ENCODE data around the gene CAMKK1. TPM values are rescaled to one million over a fixed set of nuclear protein-coding genes. Genes with fewer than 3 reads are reported as not detected.

The CAMKK1 gene
- total and polyA plus RNA-seq, 2 experiments from 2014 or later: 4.3 to 7.1 TPM

GRCh38 chr17:3865176-3865575 lies 27.7 kb downstream of the CAMKK1 start:
- no peak for DNase-seq (ENCODE audit: low spot score)
- H3K4me1 Mint-ChIP-seq: no peaks in the 10 kb centered on the region; the same call in 2 of the 3 replicates
- H3K4me3 ChIP-seq: no peak overlapping the region
- H3K27me3 Mint-ChIP-seq (ENCODE audit: insufficient read depth, low read depth, poor library complexity): peaks cover 5% of the 10 kb centered on the region
- no peaks in the 10 kb centered on the region for H3K9me2 ChIP-seq (ENCODE audit: insufficient read depth)
- no peaks in the 10 kb centered on the region for H3K79me2 ChIP-seq (replicated peaks; ENCODE audit: insufficient read depth)
- H3K9me3 Mint-ChIP-seq: no peaks in the 10 kb centered on the region
- no peak overlapping the region for H3K27ac Mint-ChIP-seq
- no peaks in the 10 kb centered on the region; the same call in 1 of the 2 replicates for H3K36me3 ChIP-seq (ENCODE audit: insufficient read depth)
- H2AFZ ChIP-seq: no peak overlapping the region
- no peak overlapping the region for H3K4me3 Mint-ChIP-seq
- H3K36me3 Mint-ChIP-seq (ENCODE audit: low read depth): peaks cover 9% of the 10 kb centered on the region; the same call in 2 of the 3 replicates
- H3K4me1 ChIP-seq (ENCODE audit: insufficient read depth): no peaks in the 10 kb centered on the region
- TF ChIP-seq STAT1 (IDR thresholded peaks at IDR 0.05; ENCODE audit: unreplicated experiment): no peak
- no peak for TF ChIP-seq POLR2AphosphoS5 (IDR thresholded peaks at IDR 0.05; ENCODE audit: low read depth)
- no peak for TF ChIP-seq CTCF (conservative IDR thresholded peaks at IDR 0.05; ENCODE audit: low read depth in 2 of 2)
- no peak for TF ChIP-seq CREB1 (CRISPR knock-in tag; IDR thresholded peaks at IDR 0.05; ENCODE audit: low read depth)
- no peak for TF ChIP-seq NANOG (IDR thresholded peaks at IDR 0.05; ENCODE audit: borderline replicate concordance)
- no peak for TF ChIP-seq JUNB (IDR thresholded peaks at IDR 0.05; ENCODE audit: unreplicated experiment)
- TF ChIP-seq ETS1 (IDR thresholded peaks at IDR 0.05): no peak
- TF ChIP-seq ZNF331 (CRISPR knock-in tag; IDR thresholded peaks at IDR 0.05; ENCODE audit: low read depth): no peak
- TF ChIP-seq EZH2phosphoT487 (IDR thresholded peaks at IDR 0.05; ENCODE audit: unreplicated experiment): no peak
- no peak for TF ChIP-seq EZH2 (IDR thresholded peaks at IDR 0.05; ENCODE audit: low read depth, unreplicated experiment)
- TF ChIP-seq ZNF114 (CRISPR knock-in tag; IDR thresholded peaks at IDR 0.05): no peak
- no peak for TF ChIP-seq REST (IDR thresholded peaks at IDR 0.05; ENCODE audit: unreplicated experiment)
- TF ChIP-seq ZNF462 (CRISPR knock-in tag; IDR thresholded peaks at IDR 0.05): no peak
- no peak overlapping the region for H3K27ac ChIP-seq (ENCODE audit: low read depth)
- H4K20me1 ChIP-seq (replicated peaks; ENCODE audit: insufficient read depth): no peaks in the 10 kb centered on the region
- H3F3A ChIP-seq (replicated peaks; ENCODE audit: low read depth): no peaks in the 10 kb centered on the region
- no peaks in the 10 kb centered on the region for H3K27me3 ChIP-seq (ENCODE audit: insufficient read depth)
- no peak overlapping the region for H3K4me2 ChIP-seq
- ATAC-seq: no peak

Data from GM23338 (cell line).